Fibroblast of villous mesenchyme (primary cell): ENCODE data around the gene MTF1. TPM values are rescaled to one million over a fixed set of nuclear protein-coding genes. Genes with fewer than 3 reads are reported as not detected.
"Not testable (repeated sequence)": the region's sequence is repeated elsewhere in the genome, so short reads cannot be mapped to it uniquely, and the experiment has no call there.

Experiments used
- DNase-seq: peaks from one replicate; pipeline ENCODE4 v3.0.0-alpha.2; 2010; ENCODE audit warnings: low read depth
- H3K4me3 ChIP-seq: 2 replicates; pipeline ENCODE4 v1.5.1; 2011; ENCODE audit warnings: low read depth, mild to moderate bottlenecking, low read length
- CTCF ChIP-seq: IDR thresholded peaks from 2 replicates; pipeline ENCODE4 v1.5.1; 2012; ENCODE audit warnings: low read depth, mild to moderate bottlenecking, low read length; ENCODE audit not compliant: insufficient read depth
- total RNA-seq: library from RNA; depleted of rRNA; stranded (reverse); fragments of >200 nt; gene quantifications from 2 replicates; pipeline ENCODE4 v1.2.3, GENCODE V29; 2012

The MTF1 gene
- 3.2 and 5.6 TPM in 2 replicates for total RNA-seq

GRCh38 chr1:37859507-37860345, at the start of gene MTF1:
TSS of gene MTF1 (minus strand) at chr1:37859592. CDS start at chr1:37857658, 1,934 bp downstream.
- H3K4me3 ChIP-seq, result peak within 1 kb of the TSS; percentile 97
- DNase-seq, result peak; percentile 97
- peak; percentile 87 for TF ChIP-seq CTCF

DNA sequence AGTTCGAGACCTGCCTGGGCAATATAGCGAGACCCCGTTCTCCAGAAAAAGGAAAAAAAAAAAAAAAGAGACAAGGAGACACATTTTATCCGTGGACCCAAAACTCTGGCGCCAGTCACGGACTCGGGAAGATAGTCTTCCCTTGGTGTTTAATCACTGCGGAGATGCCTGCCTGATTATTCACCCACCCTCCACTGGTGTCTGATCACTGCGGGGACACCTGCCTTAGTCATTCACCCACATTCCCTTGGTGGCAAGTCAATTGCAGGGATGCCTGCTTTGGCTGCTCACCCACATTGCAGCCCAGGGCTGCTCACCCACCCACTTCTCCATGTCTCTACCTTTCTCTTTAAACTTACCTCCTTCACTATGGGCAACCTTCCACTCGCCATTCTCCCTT, 49.1 kb upstream of the MTF1 start:
- H3K4me3 ChIP-seq, DNase-seq: not testable (repeated sequence)

DNA sequence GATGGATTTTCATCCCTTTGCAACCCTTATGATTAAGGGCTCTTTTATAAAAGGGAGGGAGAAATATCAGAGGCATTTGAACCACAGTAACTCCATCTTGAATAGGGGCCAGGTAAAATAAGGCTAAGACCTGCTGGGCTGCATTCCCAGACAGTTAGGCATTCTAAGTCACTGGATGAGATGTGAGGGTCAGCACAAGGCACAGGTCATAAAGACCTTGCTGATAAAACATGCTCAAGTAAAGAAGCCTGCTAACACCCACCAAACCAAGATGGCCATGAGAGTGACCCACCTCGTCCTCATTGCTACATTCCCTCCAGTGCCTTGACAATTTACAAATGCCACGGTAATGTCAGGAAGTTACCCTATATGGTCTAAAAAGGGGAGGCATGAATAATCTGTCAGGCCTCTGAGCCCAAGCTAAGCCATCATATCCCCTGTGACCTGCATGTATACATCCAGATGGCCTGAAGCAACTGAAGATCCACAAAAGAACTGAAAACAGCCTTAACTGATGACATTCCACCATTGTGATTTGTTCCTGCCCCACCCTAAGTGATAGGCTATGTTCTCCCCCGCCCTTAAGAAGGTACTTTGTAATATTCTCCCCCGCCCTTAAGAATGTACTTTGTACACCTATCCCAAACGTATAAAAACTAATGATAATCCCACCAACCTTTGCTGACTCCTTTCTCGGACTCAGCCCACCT, 48.2 kb upstream of the MTF1 start:
- not testable (repeated sequence) for DNase-seq, H3K4me3 ChIP-seq

DNA sequence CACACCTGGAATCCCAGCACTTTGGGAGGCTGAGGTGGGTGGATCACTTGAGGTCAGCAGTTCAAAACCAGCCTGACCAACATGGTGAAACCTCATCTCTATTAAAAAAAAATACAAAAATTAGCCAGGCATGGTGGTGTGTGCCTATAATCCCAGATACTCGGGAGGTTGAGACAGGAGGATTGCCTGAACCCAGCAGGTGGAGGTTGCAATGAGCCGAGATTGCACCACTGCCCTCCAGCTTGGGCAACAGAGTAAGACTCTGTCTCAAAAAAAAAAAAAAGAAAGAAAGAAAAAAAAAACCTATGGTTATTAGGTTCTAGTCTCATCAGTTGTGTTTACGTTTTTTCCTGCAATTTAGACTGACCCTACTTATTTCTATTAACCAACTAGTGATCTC, 47.2 kb upstream of the MTF1 start:
- DNase-seq, H3K4me3 ChIP-seq: not testable (repeated sequence)

DNA sequence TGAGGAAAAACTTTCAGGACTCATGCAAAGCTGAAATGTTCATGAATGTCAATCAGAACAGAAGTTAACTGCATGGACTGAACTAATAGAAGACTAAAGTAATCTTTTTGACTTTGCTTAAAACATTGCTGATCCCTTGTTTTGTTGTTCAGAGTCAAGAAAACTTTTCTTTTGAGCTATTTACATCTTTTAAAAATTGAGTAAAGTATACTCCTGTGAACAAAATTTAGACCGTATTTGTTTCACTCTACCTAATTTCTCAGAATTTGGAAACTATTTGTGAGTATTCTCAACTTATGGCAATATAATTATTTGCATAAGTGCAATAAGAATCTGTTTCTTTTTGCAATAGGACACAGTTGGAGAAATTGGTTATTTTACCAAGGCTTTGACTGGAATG, 46.3 kb upstream of the MTF1 start:
- H3K4me3 ChIP-seq, result no peak overlapping the region
- DNase-seq, result no peak
- TF ChIP-seq CTCF, result no peak

DNA sequence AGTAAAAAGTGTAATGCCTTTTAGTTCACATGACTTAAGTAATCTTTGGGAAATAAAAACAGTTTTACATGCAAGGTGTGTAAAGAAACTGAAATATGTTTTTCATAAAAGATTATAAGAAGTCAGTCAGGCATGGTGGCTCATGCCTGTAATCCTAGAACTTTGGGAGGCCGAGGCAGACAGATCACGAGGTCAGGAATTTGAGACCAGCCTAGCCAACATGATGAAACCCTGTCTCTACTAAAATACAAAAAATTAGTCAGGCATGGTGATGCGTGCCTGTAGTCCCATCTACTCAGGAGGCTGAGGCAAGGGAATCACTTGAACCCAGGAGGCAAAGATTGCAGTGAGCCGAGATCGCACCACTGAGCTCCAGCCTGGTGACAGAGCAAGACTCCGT, 44.5 kb upstream of the MTF1 start:
- not testable (repeated sequence) for H3K4me3 ChIP-seq, DNase-seq

- TF ChIP-seq CTCF, result no peak
- no peak overlapping the region for H3K4me3 ChIP-seq
- no peak for DNase-seq
Measured at GRCh38 chr1:37902983-37903382, 43.6 kb upstream of the MTF1 start.

GRCh38 chr1:37901893-37902225, 42.5 kb upstream of the MTF1 start:
- H3K4me3 ChIP-seq, result no peak overlapping the region
- TF ChIP-seq CTCF, result no peak
- DNase-seq, result no peak

- H3K4me3 ChIP-seq, result no peak overlapping the region
- no peak for DNase-seq
- TF ChIP-seq CTCF, result no peak
Measured at GRCh38 chr1:37901191-37901892, 42.0 kb upstream of the MTF1 start.

- not testable (repeated sequence) for H3K4me3 ChIP-seq, DNase-seq
Measured at GRCh38 chr1:37897563-37897962, 38.2 kb upstream of the MTF1 start.
